HG03520 (cell line): ENCODE data around the gene KRTAP10-8.
"Not testable (repeated sequence)": the region's sequence is repeated elsewhere in the genome, so short reads cannot be mapped to it uniquely, and the experiment has no call there.

Experiments
- ATAC-seq: cut with Tn5 transposase; IDR thresholded peaks from one replicate; pipeline ENCODE4 v1.9.1; 2021; ENCODE audit warnings: mild to moderate bottlenecking, moderate library complexity; ENCODE audit not compliant: unreplicated experiment

Gene KRTAP10-8

DNA sequence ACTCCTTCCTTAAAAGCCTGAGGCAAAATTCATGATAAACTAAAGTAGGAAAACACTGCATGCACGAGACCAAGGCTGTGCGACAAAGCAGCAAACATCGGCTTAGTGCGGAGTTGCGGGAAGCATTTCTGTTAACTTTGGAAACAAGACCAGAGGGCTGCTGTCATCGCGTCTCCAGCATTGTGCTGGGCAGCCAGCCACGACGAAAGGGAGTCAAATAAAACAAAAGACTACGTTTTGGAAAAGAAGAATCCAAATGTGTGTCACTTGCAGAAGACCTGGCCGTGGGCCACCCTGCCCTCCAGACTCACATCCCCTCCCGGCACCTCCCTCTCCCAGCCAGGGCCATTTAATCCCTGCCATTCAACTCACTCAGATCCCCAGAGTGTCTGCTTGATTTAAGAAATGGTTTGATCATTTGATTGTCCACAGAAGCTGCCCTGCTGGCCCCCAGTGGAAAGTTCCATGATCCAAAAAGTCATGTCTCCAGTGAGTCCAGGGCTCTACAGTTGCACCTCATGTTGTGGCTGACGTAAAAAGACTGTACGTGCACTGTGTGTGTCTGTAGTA, 31.9 kb downstream of the KRTAP10-8 start:
- no peak for ATAC-seq

DNA sequence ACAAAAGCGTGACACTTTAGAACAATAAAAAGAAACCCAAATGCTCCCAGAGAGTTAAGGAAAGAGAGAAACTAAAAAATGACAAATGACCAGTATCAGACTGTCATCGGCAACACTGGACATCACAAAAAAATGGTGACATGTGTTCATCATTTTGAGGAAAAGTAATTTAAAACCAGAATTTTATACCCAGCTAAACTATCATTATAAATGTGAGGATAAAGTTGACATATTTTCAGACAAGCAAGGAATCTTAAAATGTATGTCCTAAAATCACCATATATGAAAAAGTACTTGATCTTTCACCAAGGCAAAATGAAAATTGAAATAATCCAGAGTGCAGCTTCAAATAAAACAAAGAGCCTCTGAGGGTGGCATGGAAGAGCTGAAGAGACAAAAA, 33.0 kb downstream of the KRTAP10-8 start:
- ATAC-seq = no peak

DNA sequence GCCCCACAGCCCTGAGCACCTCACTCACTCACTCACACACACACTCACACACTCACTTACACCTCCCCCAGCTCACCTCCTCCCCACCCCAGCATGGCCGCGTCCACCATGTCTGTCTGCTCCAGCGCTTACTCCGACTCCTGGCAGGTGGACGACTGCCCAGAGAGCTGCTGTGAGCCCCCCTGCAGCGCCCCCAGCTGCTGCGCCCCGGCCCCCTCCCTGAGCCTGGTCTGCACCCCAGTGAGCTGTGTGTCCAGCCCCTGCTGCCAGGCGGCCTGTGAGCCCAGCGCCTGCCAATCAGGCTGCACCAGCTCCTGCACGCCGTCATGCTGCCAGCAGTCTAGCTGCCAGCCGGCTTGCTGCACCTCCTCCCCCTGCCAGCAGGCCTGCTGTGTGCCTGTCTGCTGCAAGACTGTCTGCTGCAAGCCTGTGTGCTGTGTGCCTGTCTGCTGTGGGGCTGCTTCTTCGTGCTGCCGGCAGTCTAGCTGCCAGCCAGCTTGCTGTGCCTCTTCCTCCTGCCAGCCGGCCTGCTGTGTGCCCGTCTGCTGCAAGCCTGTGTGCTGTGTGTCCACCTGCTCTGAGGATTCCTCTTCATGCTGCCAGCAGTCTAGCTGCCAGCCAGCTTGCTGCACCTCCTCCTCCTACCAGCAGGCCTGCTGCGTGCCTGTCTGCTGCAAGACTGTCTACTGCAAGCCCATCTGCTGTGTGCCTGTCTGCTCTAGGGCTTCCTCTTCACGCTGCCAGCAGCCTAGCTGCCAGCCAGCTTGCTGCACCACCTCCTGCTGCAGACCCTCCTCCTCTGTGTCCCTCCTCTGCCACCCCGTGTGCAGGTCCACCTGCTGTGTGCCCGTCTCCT, 34.7 kb downstream of the KRTAP10-8 start, which contains the start of gene KRTAP10-11:
KRTAP10-11 (plus strand) TSS at position 49 of the 856 bp plus-strand sequence; CDS start at position 94, 45 bp downstream.
- not testable (repeated sequence) for ATAC-seq

DNA sequence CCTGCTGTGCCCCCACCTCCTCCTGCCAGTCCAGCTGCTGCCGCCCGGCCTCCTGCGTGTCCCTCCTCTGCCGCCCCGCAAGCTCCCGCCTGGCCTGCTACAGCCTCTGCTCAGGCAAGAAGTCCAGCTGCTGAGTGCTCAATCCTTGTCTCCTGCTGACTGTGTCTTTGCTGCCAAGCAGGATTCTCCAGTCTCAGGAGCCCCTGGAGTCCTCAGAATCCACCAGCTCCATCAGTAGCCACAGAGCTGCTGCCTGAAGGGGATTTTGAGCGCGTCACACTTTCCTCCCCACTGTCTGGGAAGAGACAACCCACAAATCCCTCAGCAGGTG, 35.3 kb downstream of the KRTAP10-8 start:
- no peak for ATAC-seq

DNA sequence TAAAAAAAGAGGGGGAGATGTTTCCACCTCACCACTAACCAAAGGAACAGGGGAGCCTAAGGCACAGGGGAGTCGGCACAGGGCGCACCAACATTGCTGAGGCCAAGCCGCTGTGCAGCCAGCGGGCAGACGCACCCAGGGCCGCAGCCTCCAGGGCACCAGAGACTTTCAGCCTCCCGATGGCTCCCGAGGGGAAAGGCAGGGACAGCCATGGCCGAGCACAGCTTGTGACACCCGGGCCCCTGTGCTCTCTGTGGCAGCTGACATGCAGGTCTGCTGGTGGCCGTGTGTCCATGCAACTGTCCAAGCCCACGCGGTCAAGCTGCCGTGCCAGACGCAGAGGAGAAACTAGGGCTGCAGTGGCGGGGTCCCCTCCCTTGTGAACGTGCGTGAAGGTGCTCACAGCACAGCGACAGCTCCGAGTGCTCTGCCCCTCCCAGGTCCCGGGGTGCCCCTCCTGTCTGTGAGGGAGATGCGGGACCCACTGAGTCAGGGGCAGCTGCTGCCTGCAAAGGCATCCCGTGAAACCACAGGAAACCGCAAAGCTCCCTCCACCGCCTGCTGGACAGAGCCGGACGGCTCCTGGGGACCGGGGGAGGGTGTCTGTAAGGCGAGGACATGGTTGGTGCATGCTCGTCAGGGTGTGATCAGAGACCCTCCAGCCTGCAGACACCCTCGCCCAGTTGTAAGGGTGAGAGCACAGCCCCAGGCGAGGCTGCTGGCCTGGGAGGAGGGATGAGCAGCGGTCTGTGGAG, 36.9 kb downstream of the KRTAP10-8 start:
- no peak for ATAC-seq

DNA sequence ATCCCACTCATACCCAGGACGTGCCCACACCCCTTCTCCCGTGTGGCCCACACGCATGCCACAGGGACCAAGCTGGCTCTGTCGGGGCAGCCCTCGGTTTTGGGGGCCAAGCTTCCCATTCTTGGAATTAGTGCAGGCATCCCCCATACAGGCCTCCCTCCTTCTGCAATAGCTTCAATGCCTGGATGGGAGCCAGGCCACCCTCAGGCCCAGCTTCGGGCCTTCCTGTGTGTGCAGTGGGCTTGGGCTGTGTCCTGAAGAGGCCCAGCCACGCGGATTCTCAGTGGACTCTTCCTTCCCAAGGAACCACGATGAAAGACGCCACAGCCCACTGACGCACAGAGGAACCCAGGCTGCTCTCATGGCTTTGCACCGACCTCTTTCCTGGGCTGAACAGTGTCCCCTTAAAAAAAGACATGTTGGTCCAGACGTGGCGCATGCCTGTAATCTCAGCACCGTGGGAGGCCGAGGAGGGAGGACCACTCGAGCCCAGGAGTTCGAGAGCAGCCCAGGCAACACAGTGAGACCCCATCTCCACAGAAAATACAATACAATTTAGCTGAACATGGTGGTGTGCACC, 37.7 kb downstream of the KRTAP10-8 start:
- no peak for ATAC-seq

DNA sequence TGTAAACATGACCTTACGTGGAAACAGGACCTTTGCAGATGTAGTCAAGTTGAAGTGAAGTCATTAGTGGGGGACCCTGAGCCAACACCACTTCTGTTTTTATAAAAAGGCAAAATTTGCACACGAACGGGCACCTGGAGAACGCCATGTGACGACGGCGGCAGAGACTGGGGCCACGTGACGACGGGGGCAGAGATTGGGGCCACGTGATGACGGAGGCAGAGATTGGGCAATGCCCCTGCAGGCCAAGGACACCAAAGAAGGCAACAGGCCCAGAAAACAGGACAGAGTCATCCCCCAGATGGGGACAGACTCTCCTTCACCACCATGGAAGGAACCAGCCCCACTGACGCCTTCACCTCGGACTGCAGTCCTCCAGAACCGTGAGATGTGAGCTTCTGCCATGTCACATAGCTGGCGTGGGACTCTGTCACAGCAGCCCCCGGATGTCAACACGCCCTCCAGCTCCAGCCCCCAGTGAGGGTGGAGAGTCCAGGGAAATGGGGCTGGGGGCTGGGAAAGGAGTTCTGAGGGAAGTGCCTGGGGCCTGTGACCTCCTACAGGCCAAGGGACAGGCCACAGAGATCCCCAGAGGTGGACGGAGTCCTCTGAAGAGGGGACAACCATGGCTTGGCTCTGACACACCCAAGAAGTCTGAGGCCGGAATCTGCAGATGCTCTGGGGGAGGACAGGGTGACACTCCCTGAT, 38.5 kb downstream of the KRTAP10-8 start:
- ATAC-seq = no peak

DNA sequence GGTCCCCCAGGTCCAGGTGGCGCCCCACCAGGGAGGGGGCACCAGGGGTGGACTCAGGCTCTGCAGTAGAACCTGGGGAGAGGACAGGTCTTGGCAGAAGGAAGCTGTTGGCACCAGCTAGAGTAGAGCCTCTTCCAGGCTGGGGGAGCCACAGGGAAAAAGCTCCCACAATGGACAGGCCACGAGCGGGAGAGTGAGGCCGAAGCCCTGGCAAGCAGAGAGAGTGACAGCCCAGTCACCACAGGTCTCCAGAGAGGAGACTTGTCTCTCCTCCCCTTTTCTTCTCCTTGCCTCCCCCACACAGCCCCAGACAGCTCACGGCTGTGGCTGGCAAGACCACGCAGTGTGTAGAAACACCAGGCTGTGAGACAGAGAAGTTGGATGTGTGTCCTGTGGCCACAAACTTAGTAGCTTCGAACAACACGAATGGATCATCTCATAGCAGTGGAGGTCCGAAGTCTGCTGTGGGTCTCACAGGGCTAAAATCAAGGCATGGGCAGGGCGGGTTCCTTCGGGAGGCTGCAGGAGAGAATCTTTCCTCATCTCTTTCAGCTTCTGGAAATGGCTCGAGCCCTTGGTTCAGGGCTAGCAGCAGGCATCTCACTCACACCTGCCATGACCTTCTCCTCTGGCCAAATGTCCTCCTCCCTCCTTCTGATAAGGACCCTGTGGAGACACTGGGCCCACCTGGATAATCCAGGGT, 39.2 kb downstream of the KRTAP10-8 start:
- no peak for ATAC-seq

DNA sequence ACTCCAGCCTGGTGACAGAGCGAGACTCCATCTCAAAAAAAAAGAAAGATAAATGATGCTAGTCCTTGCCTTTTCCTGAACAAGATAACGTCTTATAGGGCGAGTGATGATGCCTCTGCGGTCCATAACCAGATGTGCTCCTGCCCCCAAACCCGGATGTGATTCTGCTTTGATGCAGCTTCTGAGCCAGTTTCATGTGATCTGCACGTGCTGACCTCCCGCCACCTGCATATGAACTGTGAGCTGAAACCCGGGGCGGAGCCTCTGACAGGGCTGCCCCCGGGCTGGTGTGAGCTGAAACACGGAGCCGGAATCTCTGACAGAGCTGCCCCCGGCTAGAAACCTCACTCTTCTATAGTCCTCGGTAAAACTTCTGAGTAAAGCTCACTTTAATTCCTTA, 41.2 kb downstream of the KRTAP10-8 start:
- no peak for ATAC-seq

DNA sequence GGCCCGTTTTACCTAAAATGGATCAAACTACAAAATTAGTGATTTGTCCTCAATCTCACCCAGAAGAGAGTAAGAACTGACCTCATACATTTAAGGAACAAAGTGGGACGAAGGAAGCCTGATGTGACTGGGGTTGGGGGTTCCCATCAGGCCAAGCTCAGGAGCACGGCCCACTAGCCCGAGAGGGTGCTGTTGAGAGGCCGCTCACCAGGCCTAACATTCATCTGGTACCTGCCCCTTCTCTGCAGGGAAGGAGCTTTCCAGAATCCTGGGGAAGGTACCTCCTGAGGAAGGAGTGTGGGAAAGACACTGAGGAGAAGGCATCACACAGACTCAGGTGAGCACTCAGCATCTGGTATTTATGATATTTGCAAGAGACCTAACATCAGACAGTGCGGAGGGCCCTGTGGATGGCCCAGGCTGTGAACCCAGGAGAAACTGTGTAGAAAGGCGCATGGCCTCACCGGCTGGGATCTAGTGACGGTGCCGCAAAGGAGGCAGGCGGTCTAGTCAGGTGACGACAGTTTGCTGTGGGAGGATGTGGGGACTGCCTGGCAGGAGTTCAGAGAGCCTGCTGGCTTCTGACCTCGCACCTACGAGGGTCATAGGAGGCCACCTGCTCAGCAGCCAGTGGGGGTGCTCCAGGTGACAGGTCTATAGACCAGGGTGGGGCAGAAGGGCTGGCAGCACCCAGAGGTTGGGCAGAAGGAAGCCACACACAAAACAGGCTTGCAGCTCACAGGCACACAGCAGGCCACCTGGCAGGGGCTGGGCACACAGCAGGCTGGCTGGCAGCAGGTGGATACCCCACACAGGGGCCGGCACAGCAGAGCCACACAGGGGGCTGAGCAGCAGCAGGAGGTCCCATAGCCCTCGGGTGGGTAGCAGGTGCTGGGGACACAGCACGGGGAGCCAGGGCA, 42.0 kb downstream of the KRTAP10-8 start:
- no peak for ATAC-seq

DNA sequence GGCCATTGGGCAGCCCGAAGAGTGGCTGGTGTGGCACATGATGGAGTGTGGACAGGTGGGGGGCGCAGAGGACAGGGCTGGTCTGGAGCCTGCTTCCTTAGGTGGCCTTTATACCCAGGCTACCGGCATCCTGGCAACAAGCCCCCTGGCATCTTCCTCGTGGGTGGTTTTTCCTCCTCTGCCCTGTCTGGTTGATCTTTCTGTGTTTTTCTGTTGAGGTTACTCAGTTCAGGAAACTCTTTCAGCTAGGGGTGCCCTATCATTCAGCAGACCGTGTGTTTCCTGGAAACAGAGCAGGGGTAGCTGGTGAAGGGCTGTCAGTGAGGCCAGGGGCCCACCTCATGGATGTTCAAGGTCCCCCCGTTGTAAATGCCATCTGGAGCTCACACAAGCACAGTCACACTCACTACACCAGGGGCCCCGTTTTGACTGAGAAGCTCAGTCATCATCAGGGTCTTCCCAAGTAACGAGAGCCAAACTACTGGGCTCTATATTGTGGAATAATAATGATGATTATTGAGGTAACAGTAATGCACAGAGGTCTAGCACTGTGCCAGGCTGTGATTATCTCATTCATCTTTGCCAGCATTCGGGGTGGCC, 42.8 kb downstream of the KRTAP10-8 start, which contains the start of gene KRTAP12-4:
KRTAP12-4 (minus strand) TSS at position 84 of the 600 bp plus-strand sequence; CDS start at position 39, 45 bp downstream.
- ATAC-seq = no peak

DNA sequence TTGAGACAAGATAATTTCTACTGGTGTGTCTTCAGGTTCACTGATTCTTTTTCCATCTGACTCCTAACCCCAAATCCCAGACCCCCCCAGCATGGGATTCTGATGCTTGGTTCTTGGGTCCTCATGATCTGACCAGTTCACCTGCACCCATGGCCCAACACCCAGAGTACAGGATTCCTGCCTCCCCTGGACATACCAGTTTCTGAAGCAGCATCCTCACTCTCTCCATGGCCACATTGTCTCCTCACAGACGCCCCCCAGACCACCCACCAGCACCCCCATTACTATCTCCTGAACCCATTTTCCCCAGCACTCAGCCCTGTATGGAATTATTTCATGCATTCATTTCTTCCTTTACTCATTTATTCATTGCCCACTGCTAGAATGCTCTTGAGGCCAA, 45.0 kb downstream of the KRTAP10-8 start:
- ATAC-seq = no peak

DNA sequence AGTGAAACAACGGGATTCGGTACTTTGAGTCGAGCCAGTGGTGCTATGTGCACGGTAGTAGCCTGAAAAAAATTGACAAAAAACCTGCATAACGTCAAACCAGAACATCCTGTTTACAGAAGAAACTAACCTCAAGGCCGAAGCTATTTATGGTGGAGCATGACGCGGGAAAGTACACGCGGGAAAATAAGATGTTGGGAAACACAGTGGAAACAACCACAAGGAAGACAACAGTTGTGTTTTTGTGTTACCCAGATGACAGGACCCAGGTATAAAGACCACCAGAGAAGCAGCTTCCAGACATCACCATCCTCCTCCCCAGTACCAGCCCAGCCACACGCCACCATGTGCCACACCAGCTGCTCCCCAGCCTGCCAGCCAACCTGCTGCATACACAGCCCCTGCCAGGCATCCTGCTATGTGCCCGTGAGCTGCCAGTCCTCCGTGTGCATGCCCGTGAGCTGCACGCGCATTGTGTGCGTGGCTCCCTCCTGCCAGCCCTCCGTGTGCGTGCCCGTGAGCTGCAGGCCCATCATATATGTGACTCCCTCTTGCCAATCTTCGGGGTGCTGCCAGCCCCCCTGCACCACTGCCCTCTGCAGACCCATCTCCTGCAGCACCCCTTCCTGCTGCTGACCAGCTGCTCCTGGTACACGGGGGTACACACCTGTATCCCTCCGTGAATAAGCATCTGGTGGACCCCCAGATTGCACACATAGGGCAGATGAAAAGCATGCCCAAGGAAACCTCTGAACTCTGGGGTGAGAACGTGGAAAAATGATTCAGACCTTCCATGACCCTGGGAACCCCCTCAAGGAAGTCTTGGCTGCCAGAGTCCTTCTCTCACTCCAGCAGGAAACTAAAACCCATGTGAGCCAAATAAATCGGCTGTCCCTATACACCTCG, 46.0 kb downstream of the KRTAP10-8 start, which contains the start of gene KRTAP12-3:
KRTAP12-3 (plus strand) TSS at position 298 of the 906 bp plus-strand sequence; CDS start at position 346, 48 bp downstream.
- no peak for ATAC-seq

DNA sequence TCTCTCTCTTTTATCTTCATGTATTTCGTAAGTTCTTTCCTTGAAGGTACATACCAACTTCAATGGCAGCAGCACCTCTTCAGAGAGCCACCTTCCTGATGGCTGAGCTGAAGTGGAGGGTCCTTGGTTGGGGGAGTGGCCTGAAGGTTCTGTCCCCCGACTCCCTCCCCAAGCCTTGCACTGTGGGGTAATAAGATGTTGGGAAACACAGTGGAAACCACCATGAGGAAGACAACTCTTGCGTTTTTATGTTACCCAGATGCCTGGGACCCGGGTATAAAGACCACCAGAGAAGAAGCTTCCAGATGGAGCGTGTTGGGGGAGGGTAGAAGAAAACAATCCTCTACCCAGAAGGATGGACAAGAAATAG, 46.6 kb downstream of the KRTAP10-8 start:
- ATAC-seq = no peak

DNA sequence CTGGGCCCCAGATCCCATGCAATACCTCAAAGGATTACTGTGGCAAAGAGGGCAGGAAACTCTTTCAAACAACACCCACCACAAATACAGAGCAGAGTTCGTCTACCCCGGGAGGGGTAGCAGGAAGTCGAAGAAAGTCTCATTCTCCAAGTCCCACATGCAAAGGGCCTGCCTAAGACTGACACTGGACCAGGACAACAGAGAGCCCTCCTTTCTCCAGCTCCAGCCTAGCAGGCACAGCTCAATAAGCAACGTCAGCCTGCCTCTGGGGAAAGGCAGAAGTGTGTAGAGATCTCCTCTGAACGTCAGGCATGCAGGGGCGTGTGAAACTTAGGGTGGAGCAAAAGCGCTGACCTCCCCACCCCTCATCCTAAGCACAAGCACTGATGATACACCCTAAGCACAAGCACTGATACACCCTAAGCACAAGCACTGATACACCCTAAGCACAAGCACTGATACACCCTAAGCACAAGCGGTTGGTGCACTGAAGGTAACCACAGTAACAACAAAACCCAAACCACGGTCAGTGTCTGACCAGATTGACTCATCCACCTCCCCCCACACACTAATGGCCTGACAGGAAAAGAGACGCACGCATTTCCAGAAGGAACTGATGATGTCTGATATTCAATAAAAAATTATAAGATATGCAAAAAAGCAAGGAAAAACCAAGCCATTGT, 47.2 kb downstream of the KRTAP10-8 start:
- ATAC-seq = no peak

DNA sequence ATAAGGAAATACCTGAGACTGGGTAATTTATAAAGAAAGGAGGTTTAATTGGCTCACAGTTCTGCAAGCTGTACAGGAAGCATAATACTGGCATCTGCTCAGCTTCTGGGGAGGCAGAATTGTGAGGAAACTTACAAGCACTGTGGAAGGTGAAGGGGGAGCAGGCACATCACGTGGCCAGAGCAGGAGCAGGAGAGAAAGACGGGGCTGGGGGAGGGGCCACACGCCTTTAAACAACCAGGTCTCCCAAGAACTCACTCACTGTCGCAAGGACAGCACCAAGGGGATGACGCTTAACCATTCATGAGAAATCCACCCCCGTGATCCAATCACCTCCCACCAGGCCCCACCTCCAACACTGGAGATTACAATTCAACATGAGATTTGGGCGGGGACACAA, 49.7 kb downstream of the KRTAP10-8 start:
- not testable (repeated sequence) for ATAC-seq
